Fibroblast of lung (primary cell): ENCODE results near the gene MBTD1.

ENCODE experiments used
- EZH2 ChIP-seq: IDR thresholded peaks from 2 replicates; pipeline ENCODE4 v1.5.1; 2012; ENCODE audit warnings: low read length, control low read depth, mild to moderate bottlenecking; ENCODE audit errors: missing control alignments
- TF ChIP-seq, protein P1 (sequence below), 2 donors: IDR thresholded peaks in 1 of 2; conservative IDR thresholded peaks in 1 of 2; 1 replicate in 1 of 2; 2 replicates in 1 of 2; pipeline ENCODE4 v1.5.1; 2011 to 2012; ENCODE audit warnings: low read length in 2 of 2, control low read depth in 1 of 2, inconsistent platforms in 1 of 2, low read depth in 1 of 2, mild to moderate bottlenecking in 1 of 2

DNA sequence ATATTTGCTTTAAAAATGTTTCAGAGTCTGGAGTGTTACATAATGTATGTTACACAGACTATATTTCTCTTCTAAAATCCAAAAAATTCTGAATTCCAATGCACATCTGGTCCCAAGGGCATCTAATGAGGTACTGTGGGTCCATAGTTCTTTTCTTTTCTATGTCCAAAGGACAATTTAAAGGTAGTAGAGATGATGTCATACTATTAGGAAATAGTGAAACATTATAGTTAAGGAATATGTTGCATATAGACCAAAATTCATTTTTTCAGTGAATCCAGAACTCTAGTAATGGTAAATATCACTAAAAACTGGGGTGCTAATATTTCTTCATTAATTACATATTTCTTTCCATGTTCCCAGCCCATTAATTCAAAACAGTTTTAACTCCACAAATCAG lies 70.7 kb downstream of the MBTD1 start:
- TF ChIP-seq, protein P1, sequence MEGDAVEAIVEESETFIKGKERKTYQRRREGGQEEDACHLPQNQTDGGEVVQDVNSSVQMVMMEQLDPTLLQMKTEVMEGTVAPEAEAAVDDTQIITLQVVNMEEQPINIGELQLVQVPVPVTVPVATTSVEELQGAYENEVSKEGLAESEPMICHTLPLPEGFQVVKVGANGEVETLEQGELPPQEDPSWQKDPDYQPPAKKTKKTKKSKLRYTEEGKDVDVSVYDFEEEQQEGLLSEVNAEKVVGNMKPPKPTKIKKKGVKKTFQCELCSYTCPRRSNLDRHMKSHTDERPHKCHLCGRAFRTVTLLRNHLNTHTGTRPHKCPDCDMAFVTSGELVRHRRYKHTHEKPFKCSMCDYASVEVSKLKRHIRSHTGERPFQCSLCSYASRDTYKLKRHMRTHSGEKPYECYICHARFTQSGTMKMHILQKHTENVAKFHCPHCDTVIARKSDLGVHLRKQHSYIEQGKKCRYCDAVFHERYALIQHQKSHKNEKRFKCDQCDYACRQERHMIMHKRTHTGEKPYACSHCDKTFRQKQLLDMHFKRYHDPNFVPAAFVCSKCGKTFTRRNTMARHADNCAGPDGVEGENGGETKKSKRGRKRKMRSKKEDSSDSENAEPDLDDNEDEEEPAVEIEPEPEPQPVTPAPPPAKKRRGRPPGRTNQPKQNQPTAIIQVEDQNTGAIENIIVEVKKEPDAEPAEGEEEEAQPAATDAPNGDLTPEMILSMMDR (conservative IDR thresholded peaks at IDR 0.05 in 1 of 2, IDR thresholded peaks at IDR 0.05 in 1 of 2; ENCODE audit: low read depth in 1 of 2, low read length in 2 of 2), result no peak
- TF ChIP-seq EZH2, result no peak
